WTC11 (cell line): ENCODE measurements around the gene FBN2. TPM values are rescaled to one million over a fixed set of nuclear protein-coding genes. Genes with fewer than 3 reads are reported as not detected.

ENCODE experiments used
- ATAC-seq: fragments of 200-7000 bp; cut with Tn5 transposase; 2 replicates; pipeline ENCODE4 v1.10.0; 2021; ENCODE audit warnings: mild to moderate bottlenecking, moderate library complexity
- CTCF ChIA-PET: fragments of 300-600 bp; sonication (Branson Sonifier 250); formaldehyde crosslinking; loops from one replicate; lab custom pipeline; 2021; ENCODE audit warnings: antibody characterized with exemption; lab: Charles Lee
- POLR2A ChIA-PET: fragments of 350-600 bp; sonication (Branson Sonifier 250); formaldehyde crosslinking; loops from one replicate; lab custom pipeline; 2021; ENCODE audit warnings: antibody characterized with exemption; lab: Charles Lee
- DNase-seq: peaks from one replicate; pipeline ENCODE4 v3.0.0; 2021; ENCODE audit warnings: low spot score
- H3K27ac Mint-ChIP-seq: 2 replicates; pipeline ENCODE4 v1.8.0; 2021; ENCODE audit warnings: mixed read lengths
- H3K27me3 Mint-ChIP-seq: 2 replicates; pipeline ENCODE4 v1.8.0; 2021; ENCODE audit warnings: low read depth, mild to moderate bottlenecking, moderate library complexity, mixed read lengths
- H3K36me3 Mint-ChIP-seq: 2 replicates; pipeline ENCODE4 v1.8.0; 2021; ENCODE audit warnings: mixed read lengths
- H3K4me1 Mint-ChIP-seq: 2 replicates; pipeline ENCODE4 v1.8.0; 2022; ENCODE audit warnings: mixed read lengths
- H3K4me3 Mint-ChIP-seq: 2 replicates; pipeline ENCODE4 v1.8.0; 2021; ENCODE audit warnings: mild to moderate bottlenecking, moderate library complexity, mixed read lengths
- H3K9me3 Mint-ChIP-seq: 2 replicates; pipeline ENCODE4 v1.8.0; 2021; ENCODE audit warnings: mixed read lengths
- E2F1 ChIP-seq: sonication (generic); formaldehyde crosslinking; IDR thresholded peaks from 2 replicates; pipeline ENCODE4 v1.8.0; 2022; ENCODE audit warnings: mild to moderate bottlenecking, missing genetic modification reagents
- HMGA2 ChIP-seq: fragments of 250-450 bp; sonication (Bioruptor Pico); IDR thresholded peaks from 2 replicates; pipeline ENCODE4 v1.4.0; 2021; ENCODE audit warnings: mild to moderate bottlenecking, moderate library complexity
- JAZF1 ChIP-seq: fragments of 250-450 bp; sonication (Bioruptor Pico); IDR thresholded peaks from 2 replicates; pipeline ENCODE4 v1.9.0; 2021; ENCODE audit warnings: moderate library complexity, mild to moderate bottlenecking, inconsistent platforms
- JUN ChIP-seq: sonication (generic); formaldehyde crosslinking; IDR thresholded peaks from 2 replicates; pipeline ENCODE4 v1.8.0; 2023; ENCODE audit warnings: mild to moderate bottlenecking, missing genetic modification reagents
- KAT7 ChIP-seq: sonication (generic); formaldehyde crosslinking; IDR thresholded peaks from 2 replicates; pipeline ENCODE4 v1.8.1; 2023; ENCODE audit warnings: missing genetic modification reagents, mild to moderate bottlenecking, borderline replicate concordance
- NFYB ChIP-seq: sonication (generic); formaldehyde crosslinking; conservative IDR thresholded peaks from 2 replicates; pipeline ENCODE4 v1.8.0; 2022; ENCODE audit warnings: low read depth, missing genetic modification reagents
- NR1H2 ChIP-seq: sonication (generic); formaldehyde crosslinking; IDR thresholded peaks from 2 replicates; pipeline ENCODE4 v1.9.0; 2021; ENCODE audit warnings: mild to moderate bottlenecking, moderate library complexity, missing genetic modification reagents
- RELA ChIP-seq: sonication (generic); formaldehyde crosslinking; IDR thresholded peaks from 2 replicates; pipeline ENCODE4 v1.8.1; 2022; ENCODE audit warnings: missing genetic modification reagents, mild to moderate bottlenecking, borderline replicate concordance
- ZNF232 ChIP-seq: sonication (generic); formaldehyde crosslinking; IDR thresholded peaks from 2 replicates; pipeline ENCODE4 v1.8.0; 2022; ENCODE audit warnings: mild to moderate bottlenecking, missing genetic modification reagents
- ZSCAN18 ChIP-seq: fragments of 250-450 bp; sonication (Bioruptor Pico); IDR thresholded peaks from 2 replicates; pipeline ENCODE4 v2.1.2; 2022; ENCODE audit warnings: mild to moderate bottlenecking, moderate library complexity
- total RNA-seq: library from RNA; stranded (reverse); gene quantifications from 3 replicates; pipeline ENCODE4 v1.2.3, GENCODE V29; 2021
- TF ChIP-seq, protein P1 (sequence below): sonication (generic); formaldehyde crosslinking; conservative IDR thresholded peaks from 2 replicates; pipeline ENCODE4 v1.8.1; 2023; ENCODE audit warnings: mild to moderate bottlenecking, low read depth, missing genetic modification reagents, moderate library complexity
- TF ChIP-seq, protein P2 (sequence below): fragments of 200-600 bp; IDR thresholded peaks from 2 replicates; pipeline ENCODE4 v1.8.0; 2022; ENCODE audit warnings: antibody characterized with exemption
- TF ChIP-seq, protein P3 (sequence below): sonication (generic); formaldehyde crosslinking; IDR thresholded peaks from 2 replicates; pipeline ENCODE4 v1.8.0; 2023; ENCODE audit warnings: mild to moderate bottlenecking, missing genetic modification reagents
- TF ChIP-seq, protein P4 (sequence below): sonication (generic); formaldehyde crosslinking; IDR thresholded peaks from 2 replicates; pipeline ENCODE4 v1.8.1; 2022; ENCODE audit warnings: missing genetic modification reagents, borderline replicate concordance

Gene FBN2
- total RNA-seq, 1 experiment from 2014 or later, result 56.7 TPM

DNA sequence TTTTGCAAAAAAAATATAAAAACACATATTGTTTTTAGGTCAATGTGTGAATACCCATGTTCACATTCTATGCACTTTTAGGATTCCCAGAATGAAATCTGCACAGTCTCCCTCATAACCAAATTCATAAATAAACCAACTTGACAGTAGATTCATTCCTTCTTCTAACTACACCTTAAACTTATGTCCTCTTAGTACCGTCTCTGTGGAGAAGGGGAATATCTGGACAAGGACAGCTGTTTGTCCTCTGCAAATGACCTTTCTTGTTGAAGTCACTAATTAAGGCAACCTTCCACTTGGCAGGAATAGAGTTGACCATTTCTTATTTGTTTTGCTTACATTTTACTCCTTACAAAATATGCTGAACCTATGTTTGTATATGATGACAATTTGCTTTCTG lies 71.1 kb downstream of the FBN2 start (continued):
- TF ChIP-seq RELA (CRISPR knock-in tag) (no peak), JAZF1 (CRISPR knock-in tag) (no peak), HMGA2 (CRISPR knock-in tag) (no peak), NR1H2 (CRISPR knock-in tag) (no peak), ZSCAN18 (no peak), NFYB (CRISPR knock-in tag) (no peak), JUN (CRISPR knock-in tag) (no peak)
- TF ChIP-seq, protein P1, sequence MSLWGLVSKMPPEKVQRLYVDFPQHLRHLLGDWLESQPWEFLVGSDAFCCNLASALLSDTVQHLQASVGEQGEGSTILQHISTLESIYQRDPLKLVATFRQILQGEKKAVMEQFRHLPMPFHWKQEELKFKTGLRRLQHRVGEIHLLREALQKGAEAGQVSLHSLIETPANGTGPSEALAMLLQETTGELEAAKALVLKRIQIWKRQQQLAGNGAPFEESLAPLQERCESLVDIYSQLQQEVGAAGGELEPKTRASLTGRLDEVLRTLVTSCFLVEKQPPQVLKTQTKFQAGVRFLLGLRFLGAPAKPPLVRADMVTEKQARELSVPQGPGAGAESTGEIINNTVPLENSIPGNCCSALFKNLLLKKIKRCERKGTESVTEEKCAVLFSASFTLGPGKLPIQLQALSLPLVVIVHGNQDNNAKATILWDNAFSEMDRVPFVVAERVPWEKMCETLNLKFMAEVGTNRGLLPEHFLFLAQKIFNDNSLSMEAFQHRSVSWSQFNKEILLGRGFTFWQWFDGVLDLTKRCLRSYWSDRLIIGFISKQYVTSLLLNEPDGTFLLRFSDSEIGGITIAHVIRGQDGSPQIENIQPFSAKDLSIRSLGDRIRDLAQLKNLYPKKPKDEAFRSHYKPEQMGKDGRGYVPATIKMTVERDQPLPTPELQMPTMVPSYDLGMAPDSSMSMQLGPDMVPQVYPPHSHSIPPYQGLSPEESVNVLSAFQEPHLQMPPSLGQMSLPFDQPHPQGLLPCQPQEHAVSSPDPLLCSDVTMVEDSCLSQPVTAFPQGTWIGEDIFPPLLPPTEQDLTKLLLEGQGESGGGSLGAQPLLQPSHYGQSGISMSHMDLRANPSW (CRISPR knock-in tag), result no peak

DNA sequence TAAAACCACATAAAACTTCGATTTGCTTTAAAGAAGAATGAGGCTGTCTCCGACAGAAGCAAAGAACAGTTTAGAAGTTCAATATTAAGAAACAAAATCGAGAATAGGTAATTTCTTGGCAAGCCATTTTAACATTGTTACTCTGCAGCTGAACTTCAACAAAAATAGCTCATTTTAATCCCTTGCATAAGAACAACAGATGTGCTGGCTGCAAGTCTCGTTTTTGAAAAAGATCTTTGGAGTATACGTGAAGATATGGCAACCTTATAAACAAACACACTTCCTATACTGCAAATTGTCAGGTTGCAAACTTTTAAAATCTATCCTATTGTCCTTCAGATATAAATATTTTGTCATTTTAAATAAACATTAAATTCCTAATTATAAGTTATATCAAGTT lies 71.5 kb downstream of the FBN2 start:
- no peaks in the 10 kb centered on the region for H3K27me3 Mint-ChIP-seq
- no peak overlapping the region for H3K4me3 Mint-ChIP-seq
- DNase-seq (no peak), ATAC-seq (no peak)
- TF ChIP-seq KAT7 (CRISPR knock-in tag), result no peak
- TF ChIP-seq, protein P2, sequence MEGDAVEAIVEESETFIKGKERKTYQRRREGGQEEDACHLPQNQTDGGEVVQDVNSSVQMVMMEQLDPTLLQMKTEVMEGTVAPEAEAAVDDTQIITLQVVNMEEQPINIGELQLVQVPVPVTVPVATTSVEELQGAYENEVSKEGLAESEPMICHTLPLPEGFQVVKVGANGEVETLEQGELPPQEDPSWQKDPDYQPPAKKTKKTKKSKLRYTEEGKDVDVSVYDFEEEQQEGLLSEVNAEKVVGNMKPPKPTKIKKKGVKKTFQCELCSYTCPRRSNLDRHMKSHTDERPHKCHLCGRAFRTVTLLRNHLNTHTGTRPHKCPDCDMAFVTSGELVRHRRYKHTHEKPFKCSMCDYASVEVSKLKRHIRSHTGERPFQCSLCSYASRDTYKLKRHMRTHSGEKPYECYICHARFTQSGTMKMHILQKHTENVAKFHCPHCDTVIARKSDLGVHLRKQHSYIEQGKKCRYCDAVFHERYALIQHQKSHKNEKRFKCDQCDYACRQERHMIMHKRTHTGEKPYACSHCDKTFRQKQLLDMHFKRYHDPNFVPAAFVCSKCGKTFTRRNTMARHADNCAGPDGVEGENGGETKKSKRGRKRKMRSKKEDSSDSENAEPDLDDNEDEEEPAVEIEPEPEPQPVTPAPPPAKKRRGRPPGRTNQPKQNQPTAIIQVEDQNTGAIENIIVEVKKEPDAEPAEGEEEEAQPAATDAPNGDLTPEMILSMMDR, result no peak
- TF ChIP-seq, protein P3, sequence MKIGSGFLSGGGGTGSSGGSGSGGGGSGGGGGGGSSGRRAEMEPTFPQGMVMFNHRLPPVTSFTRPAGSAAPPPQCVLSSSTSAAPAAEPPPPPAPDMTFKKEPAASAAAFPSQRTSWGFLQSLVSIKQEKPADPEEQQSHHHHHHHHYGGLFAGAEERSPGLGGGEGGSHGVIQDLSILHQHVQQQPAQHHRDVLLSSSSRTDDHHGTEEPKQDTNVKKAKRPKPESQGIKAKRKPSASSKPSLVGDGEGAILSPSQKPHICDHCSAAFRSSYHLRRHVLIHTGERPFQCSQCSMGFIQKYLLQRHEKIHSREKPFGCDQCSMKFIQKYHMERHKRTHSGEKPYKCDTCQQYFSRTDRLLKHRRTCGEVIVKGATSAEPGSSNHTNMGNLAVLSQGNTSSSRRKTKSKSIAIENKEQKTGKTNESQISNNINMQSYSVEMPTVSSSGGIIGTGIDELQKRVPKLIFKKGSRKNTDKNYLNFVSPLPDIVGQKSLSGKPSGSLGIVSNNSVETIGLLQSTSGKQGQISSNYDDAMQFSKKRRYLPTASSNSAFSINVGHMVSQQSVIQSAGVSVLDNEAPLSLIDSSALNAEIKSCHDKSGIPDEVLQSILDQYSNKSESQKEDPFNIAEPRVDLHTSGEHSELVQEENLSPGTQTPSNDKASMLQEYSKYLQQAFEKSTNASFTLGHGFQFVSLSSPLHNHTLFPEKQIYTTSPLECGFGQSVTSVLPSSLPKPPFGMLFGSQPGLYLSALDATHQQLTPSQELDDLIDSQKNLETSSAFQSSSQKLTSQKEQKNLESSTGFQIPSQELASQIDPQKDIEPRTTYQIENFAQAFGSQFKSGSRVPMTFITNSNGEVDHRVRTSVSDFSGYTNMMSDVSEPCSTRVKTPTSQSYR (CRISPR knock-in tag), result no peak
- no peak for TF ChIP-seq ZNF232 (CRISPR knock-in tag)
- TF ChIP-seq E2F1 (CRISPR knock-in tag), result no peak
- TF ChIP-seq, protein P4, sequence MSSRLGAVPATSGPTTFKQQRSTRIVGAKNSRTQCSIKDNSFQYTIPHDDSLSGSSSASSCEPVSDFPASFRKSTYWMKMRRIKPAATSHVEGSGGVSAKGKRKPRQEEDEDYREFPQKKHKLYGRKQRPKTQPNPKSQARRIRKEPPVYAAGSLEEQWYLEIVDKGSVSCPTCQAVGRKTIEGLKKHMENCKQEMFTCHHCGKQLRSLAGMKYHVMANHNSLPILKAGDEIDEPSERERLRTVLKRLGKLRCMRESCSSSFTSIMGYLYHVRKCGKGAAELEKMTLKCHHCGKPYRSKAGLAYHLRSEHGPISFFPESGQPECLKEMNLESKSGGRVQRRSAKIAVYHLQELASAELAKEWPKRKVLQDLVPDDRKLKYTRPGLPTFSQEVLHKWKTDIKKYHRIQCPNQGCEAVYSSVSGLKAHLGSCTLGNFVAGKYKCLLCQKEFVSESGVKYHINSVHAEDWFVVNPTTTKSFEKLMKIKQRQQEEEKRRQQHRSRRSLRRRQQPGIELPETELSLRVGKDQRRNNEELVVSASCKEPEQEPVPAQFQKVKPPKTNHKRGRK, result no peak
- H3K36me3 Mint-ChIP-seq, result peaks cover 14% of the 10 kb centered on the region
- CTCF ChIA-PET, result no interaction called here
- POLR2A ChIA-PET, result no interaction called here
- no peak overlapping the region for H3K27ac Mint-ChIP-seq
- H3K9me3 Mint-ChIP-seq, result peaks cover 14% of the 10 kb centered on the region
- H3K4me1 Mint-ChIP-seq, result peaks cover 4% of the 10 kb centered on the region; the same call in 1 of the 2 replicates
